Measurements from ENCODE around the gene CSF2.

- TF ChIP-seq CTCF (conservative IDR thresholded peaks at IDR 0.05; ENCODE audit: low read length) (no peak), EZH2phosphoT487 (IDR thresholded peaks at IDR 0.05; ENCODE audit: borderline replicate concordance) (no peak)
Observed at GRCh38 chr5:132057498-132058255, 15.9 kb upstream of the CSF2 start.
